ENCODE data around the gene COL1A1. TPM values are rescaled to one million over a fixed set of nuclear protein-coding genes. Genes with fewer than 3 reads are reported as not detected.

Gene COL1A1
- total and polyA plus RNA-seq, 2 experiments from 2014 or later: 1,063 to 6,071 TPM

DNA sequence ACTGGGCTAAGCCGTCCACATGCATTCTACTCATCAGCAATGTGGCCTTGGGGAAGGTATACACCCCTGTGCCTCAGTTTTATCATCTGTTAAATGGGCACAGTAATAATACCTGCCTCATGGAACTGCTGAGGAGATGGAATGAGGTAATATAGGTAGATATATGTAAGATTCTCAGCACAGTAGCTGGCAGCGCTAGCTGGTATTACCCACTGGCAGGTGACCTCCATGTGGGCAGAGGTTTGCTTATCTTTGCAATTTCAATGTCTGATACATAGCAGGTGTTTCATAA is 36.8 kb downstream of the COL1A1 start:
- H3K27ac ChIP-seq: no peak overlapping the region
- no peaks in the 10 kb centered on the region for H3K27me3 ChIP-seq
- no peak overlapping the region for H2AFZ ChIP-seq
- TF ChIP-seq EZH2 (IDR thresholded peaks at IDR 0.05; ENCODE audit: borderline replicate concordance): no peak
- no peak for TF ChIP-seq EZH2phosphoT487 (IDR thresholded peaks at IDR 0.05; ENCODE audit: low read depth, severe bottlenecking, unreplicated experiment)
- TF ChIP-seq, protein P1, sequence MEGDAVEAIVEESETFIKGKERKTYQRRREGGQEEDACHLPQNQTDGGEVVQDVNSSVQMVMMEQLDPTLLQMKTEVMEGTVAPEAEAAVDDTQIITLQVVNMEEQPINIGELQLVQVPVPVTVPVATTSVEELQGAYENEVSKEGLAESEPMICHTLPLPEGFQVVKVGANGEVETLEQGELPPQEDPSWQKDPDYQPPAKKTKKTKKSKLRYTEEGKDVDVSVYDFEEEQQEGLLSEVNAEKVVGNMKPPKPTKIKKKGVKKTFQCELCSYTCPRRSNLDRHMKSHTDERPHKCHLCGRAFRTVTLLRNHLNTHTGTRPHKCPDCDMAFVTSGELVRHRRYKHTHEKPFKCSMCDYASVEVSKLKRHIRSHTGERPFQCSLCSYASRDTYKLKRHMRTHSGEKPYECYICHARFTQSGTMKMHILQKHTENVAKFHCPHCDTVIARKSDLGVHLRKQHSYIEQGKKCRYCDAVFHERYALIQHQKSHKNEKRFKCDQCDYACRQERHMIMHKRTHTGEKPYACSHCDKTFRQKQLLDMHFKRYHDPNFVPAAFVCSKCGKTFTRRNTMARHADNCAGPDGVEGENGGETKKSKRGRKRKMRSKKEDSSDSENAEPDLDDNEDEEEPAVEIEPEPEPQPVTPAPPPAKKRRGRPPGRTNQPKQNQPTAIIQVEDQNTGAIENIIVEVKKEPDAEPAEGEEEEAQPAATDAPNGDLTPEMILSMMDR (IDR thresholded peaks at IDR 0.05; ENCODE audit: poor library complexity): no peak
- no peak overlapping the region for H3K4me2 ChIP-seq
- no peaks in the 10 kb centered on the region for H3K36me3 ChIP-seq (replicated peaks; ENCODE audit: insufficient read depth, low read depth)
- H3K4me1 ChIP-seq (ENCODE audit: insufficient read depth): no peaks in the 10 kb centered on the region
- no peak for DNase-seq (ENCODE audit: low spot score)
- H3K9me3 ChIP-seq (ENCODE audit: low read depth): no peaks in the 10 kb centered on the region
- 95% methylated on average over 2 of the region's 2 CpGs for WGBS (ENCODE audit: low lambda C conversion rate, missing lambda C conversion rate)
- H3K79me2 ChIP-seq: no peaks in the 10 kb centered on the region
- no peak overlapping the region for H3K4me3 ChIP-seq
- H4K20me1 ChIP-seq (ENCODE audit: insufficient read depth, poor library complexity, severe bottlenecking): no peaks in the 10 kb centered on the region
- H3K9me2 ChIP-seq (replicated peaks; ENCODE audit: insufficient read depth): no peaks in the 10 kb centered on the region

DNA sequence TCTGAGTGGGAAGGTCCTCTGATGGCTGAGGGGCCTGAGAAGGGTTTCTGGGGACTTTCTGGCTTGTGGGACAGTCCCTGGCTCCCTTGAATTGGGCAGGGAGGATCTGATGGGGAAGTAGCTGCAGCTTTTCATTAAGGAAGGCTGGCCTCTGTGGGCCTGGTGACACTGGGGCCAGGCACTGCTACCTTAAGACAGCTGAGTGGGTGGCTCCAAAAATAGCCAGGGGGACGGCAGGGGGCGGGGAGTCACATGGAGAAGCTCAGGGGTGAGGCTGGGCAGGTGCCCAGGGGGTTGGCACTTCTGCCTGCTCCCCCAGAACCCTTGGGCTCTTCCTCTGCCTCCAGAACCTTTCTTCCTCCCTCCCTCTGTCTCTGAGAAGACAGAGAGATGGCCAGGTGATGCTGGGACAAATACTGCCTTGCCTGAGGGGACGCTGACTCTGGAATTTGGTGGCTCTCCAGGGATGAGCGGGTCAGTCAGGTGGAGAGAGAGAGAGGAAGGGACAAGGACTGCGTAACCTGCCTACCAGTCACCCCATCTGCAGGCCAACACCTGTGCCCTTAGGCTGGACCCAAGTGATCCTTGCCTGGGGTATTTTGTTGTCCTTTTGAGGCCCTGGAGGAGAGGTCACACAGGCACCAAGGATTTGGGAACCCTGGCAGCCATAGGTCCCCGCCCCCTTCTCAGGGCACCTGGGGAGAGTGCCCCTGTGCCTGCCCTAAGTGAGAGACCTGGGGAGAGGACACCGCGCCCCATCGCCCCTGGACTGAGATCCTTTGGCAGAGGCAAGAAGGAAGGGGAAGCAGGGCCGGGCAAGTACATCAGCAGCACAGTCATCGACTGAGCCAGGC is 37.4 kb downstream of the COL1A1 start:
- Histone ChIP-seq H3K79me2 (no peaks in the 10 kb centered on the region), H3K36me3 (replicated peaks; ENCODE audit: insufficient read depth, low read depth) (no peaks in the 10 kb centered on the region), H3K9me2 (replicated peaks; ENCODE audit: insufficient read depth) (no peaks in the 10 kb centered on the region), H3K4me1 (ENCODE audit: insufficient read depth) (no peaks in the 10 kb centered on the region), H3K27me3 (no peaks in the 10 kb centered on the region), H3K4me2 (no peak overlapping the region), H3K27ac (no peak overlapping the region), H4K20me1 (ENCODE audit: insufficient read depth, poor library complexity, severe bottlenecking) (no peaks in the 10 kb centered on the region), H2AFZ (no peak overlapping the region), H3K4me3 (no peak overlapping the region), H3K9me3 (ENCODE audit: low read depth) (no peaks in the 10 kb centered on the region)
- 77% methylated on average over 11 of the region's 11 CpGs for WGBS (ENCODE audit: low lambda C conversion rate, missing lambda C conversion rate)
- no peak for DNase-seq (ENCODE audit: low spot score)
- TF ChIP-seq EZH2 (IDR thresholded peaks at IDR 0.05; ENCODE audit: borderline replicate concordance): no peak
- TF ChIP-seq, protein P1 (IDR thresholded peaks at IDR 0.05; ENCODE audit: poor library complexity): no peak
- no peak for TF ChIP-seq EZH2phosphoT487 (IDR thresholded peaks at IDR 0.05; ENCODE audit: low read depth, severe bottlenecking, unreplicated experiment)

DNA sequence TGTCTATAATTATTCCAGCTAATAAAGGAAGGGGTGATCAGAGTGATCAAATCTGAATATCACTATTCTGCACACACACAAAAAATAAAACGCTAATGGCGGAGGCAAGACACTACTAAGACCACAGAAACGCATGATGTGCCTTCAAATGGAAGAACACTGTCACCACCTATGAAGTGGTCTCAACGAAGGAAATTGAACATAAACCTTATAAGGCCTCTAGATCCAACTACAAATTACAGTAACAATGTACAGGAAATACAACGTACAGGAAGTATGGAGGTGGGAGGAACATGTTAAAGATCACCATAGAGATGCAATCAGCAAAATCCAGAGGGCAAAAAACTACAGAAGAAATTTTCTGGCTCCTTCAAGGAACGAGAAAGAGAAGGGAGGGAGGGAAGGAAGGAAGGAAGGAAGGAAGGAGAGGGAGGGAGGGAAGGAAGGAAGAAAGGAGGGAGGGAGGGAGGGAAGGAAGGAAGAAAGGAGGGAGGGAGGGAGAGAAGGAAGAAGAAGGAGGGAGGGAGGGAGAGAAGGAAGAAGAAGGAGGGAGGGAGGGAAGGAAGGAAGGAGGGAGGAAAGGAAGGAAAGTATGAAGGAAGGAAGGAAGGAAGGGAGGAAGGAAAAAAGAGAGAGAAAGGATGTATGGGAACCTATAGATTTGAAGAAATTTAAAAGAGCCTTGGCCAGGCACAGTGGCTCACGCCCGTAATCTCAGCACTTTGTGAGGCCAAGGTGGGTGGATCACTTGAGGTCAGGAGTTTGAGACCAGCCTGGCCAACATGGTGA is 38.8 kb downstream of the COL1A1 start:
- no peak overlapping the region for H3K27ac ChIP-seq
- H3K4me2 ChIP-seq: no peak overlapping the region
- no peaks in the 10 kb centered on the region for H3K36me3 ChIP-seq (replicated peaks; ENCODE audit: insufficient read depth, low read depth)
- no peaks in the 10 kb centered on the region for H4K20me1 ChIP-seq (ENCODE audit: insufficient read depth, poor library complexity, severe bottlenecking)
- H3K27me3 ChIP-seq: no peaks in the 10 kb centered on the region
- TF ChIP-seq EZH2phosphoT487 (IDR thresholded peaks at IDR 0.05; ENCODE audit: low read depth, severe bottlenecking, unreplicated experiment) (no peak), EZH2 (IDR thresholded peaks at IDR 0.05; ENCODE audit: borderline replicate concordance) (no peak)
- TF ChIP-seq, protein P1 (IDR thresholded peaks at IDR 0.05; ENCODE audit: poor library complexity): no peak
- 88% methylated on average over 8 of the region's 8 CpGs for WGBS (ENCODE audit: low lambda C conversion rate, missing lambda C conversion rate)
- H3K4me1 ChIP-seq (ENCODE audit: insufficient read depth): no peaks in the 10 kb centered on the region
- H2AFZ ChIP-seq: no peak overlapping the region
- H3K79me2 ChIP-seq: no peaks in the 10 kb centered on the region
- H3K9me3 ChIP-seq (ENCODE audit: low read depth): no peaks in the 10 kb centered on the region
- no peak overlapping the region for H3K4me3 ChIP-seq
- H3K9me2 ChIP-seq (replicated peaks; ENCODE audit: insufficient read depth): no peaks in the 10 kb centered on the region
- no peak for DNase-seq (ENCODE audit: low spot score)

Measured in hepatocyte (in vitro differentiated cells).